ENCODE measurements around the gene KCNJ4. TPM values are rescaled to one million over a fixed set of nuclear protein-coding genes. Genes with fewer than 3 reads are reported as not detected.
A peak's percentile ranks its signal among the peaks of the same experiment; 100 is the strongest.

The KCNJ4 gene
- total and polyA plus RNA-seq, 5 experiments from 2014 or later: not detected

- H3K9me3 Mint-ChIP-seq: no peaks in the 10 kb centered on the region
- POLR2A ChIA-PET: no interaction called here
- ATAC-seq (no peak), DNase-seq (no peak)
- peaks cover 0 to 2% (median 0%) of the 10 kb centered on the region in 5 donors for H3K27me3 Mint-ChIP-seq
- no peak overlapping the region for H3K27ac Mint-ChIP-seq
- H3K4me3 Mint-ChIP-seq: no peak overlapping the region
- no peaks in the 10 kb centered on the region for H3K4me1 Mint-ChIP-seq
- no peaks in the 10 kb centered on the region for H3K36me3 Mint-ChIP-seq
Measured at GRCh38 chr22:38435010-38435409, 20.0 kb downstream of the KCNJ4 start.

GRCh38 chr22:38433871-38434270 is 21.1 kb downstream of the KCNJ4 start:
- H3K4me3 Mint-ChIP-seq: no peak overlapping the region
- POLR2A ChIA-PET: no interaction called here
- no peaks in the 10 kb centered on the region for H3K36me3 Mint-ChIP-seq
- H3K27me3 Mint-ChIP-seq: peaks cover 0 to 2% (median 0%) of the 10 kb centered on the region in 5 donors
- H3K27ac Mint-ChIP-seq: no peak overlapping the region
- no peaks in the 10 kb centered on the region for H3K4me1 Mint-ChIP-seq
- no peak for ATAC-seq
- no peaks in the 10 kb centered on the region for H3K9me3 Mint-ChIP-seq
- no peak for DNase-seq

- Mint-ChIP-seq H3K36me3 (no peaks in the 10 kb centered on the region), H3K27ac (no peak overlapping the region), H3K9me3 (no peaks in the 10 kb centered on the region), H3K4me3 (no peak overlapping the region), H3K27me3 (peaks cover 0 to 2% (median 0%) of the 10 kb centered on the region in 5 donors), H3K4me1 (no peaks in the 10 kb centered on the region)
- DNase-seq: no peak
- ATAC-seq: no peak
- POLR2A ChIA-PET: no interaction called here
Measured at GRCh38 chr22:38432264-38432663, 22.7 kb downstream of the KCNJ4 start.

- Mint-ChIP-seq H3K27me3 (peaks cover 0 to under 1% (median 0%) of the 10 kb centered on the region in 5 donors), H3K36me3 (no peaks in the 10 kb centered on the region), H3K9me3 (no peaks in the 10 kb centered on the region), H3K4me1 (no peaks in the 10 kb centered on the region), H3K27ac (no peak overlapping the region), H3K4me3 (no peak overlapping the region)
- ATAC-seq: no peak
- no peak for DNase-seq
- POLR2A ChIA-PET: interaction anchor here (0.6 kb wide), 1 partner anchor 21 kb away, joined by 3 read pairs; no protein-coding TSS in a partner anchor
Measured at GRCh38 chr22:38431266-38432010, 23.6 kb downstream of the KCNJ4 start.

GRCh38 chr22:38429499-38430068 is 25.4 kb downstream of the KCNJ4 start:
- Mint-ChIP-seq H3K4me3 (no peak overlapping the region), H3K36me3 (no peaks in the 10 kb centered on the region), H3K4me1 (no peaks in the 10 kb centered on the region), H3K27me3 (no peaks in the 10 kb centered on the region), H3K27ac (no peak overlapping the region), H3K9me3 (no peaks in the 10 kb centered on the region)
- POLR2A ChIA-PET: no interaction called here
- ATAC-seq: no peak
- DNase-seq: no peak

- no peaks in the 10 kb centered on the region for H3K4me1 Mint-ChIP-seq
- POLR2A ChIA-PET: no interaction called here
- no peaks in the 10 kb centered on the region for H3K9me3 Mint-ChIP-seq
- H3K27ac Mint-ChIP-seq: no peak overlapping the region
- H3K36me3 Mint-ChIP-seq: no peaks in the 10 kb centered on the region
- DNase-seq: no peak
- H3K27me3 Mint-ChIP-seq: no peaks in the 10 kb centered on the region
- ATAC-seq: no peak
- H3K4me3 Mint-ChIP-seq: no peak overlapping the region
Measured at GRCh38 chr22:38428714-38429113, 26.3 kb downstream of the KCNJ4 start.

GRCh38 chr22:38427940-38428339 is 27.1 kb downstream of the KCNJ4 start:
- no peaks in the 10 kb centered on the region for H3K36me3 Mint-ChIP-seq
- ATAC-seq (no peak), DNase-seq (no peak)
- H3K9me3 Mint-ChIP-seq: no peaks in the 10 kb centered on the region
- no peaks in the 10 kb centered on the region for H3K4me1 Mint-ChIP-seq
- no peaks in the 10 kb centered on the region for H3K27me3 Mint-ChIP-seq
- no peak overlapping the region for H3K27ac Mint-ChIP-seq
- no peak overlapping the region for H3K4me3 Mint-ChIP-seq
- POLR2A ChIA-PET: no interaction called here

GRCh38 chr22:38427465-38427864 is 27.5 kb downstream of the KCNJ4 start:
- H3K27ac Mint-ChIP-seq: no peak overlapping the region
- H3K4me1 Mint-ChIP-seq: no peaks in the 10 kb centered on the region
- no peak for ATAC-seq
- no peak overlapping the region for H3K4me3 Mint-ChIP-seq
- H3K9me3 Mint-ChIP-seq: no peaks in the 10 kb centered on the region
- H3K27me3 Mint-ChIP-seq: no peaks in the 10 kb centered on the region
- POLR2A ChIA-PET: no interaction called here
- no peak for DNase-seq
- no peaks in the 10 kb centered on the region for H3K36me3 Mint-ChIP-seq

- ATAC-seq (no peak), DNase-seq (no peak)
- Mint-ChIP-seq H3K4me1 (no peaks in the 10 kb centered on the region), H3K27ac (no peak overlapping the region), H3K36me3 (no peaks in the 10 kb centered on the region), H3K9me3 (no peaks in the 10 kb centered on the region), H3K27me3 (no peaks in the 10 kb centered on the region), H3K4me3 (no peak overlapping the region)
- POLR2A ChIA-PET: no interaction called here
Measured at GRCh38 chr22:38426628-38427027, 28.4 kb downstream of the KCNJ4 start.

- Mint-ChIP-seq H3K9me3 (no peaks in the 10 kb centered on the region), H3K4me3 (no peak overlapping the region), H3K36me3 (no peaks in the 10 kb centered on the region), H3K27me3 (no peaks in the 10 kb centered on the region), H3K4me1 (no peaks in the 10 kb centered on the region), H3K27ac (no peak overlapping the region)
- no peak for ATAC-seq
- POLR2A ChIA-PET: no interaction called here
- DNase-seq: no peak
Measured at GRCh38 chr22:38424525-38425080, 30.4 kb downstream of the KCNJ4 start.

GRCh38 chr22:38423512-38424503 is 31.2 kb downstream of the KCNJ4 start:
- POLR2A ChIA-PET: no interaction called here
- no peak overlapping the region for H3K4me3 Mint-ChIP-seq
- no peak for ATAC-seq
- no peaks in the 10 kb centered on the region for H3K9me3 Mint-ChIP-seq
- DNase-seq: no peak
- no peaks in the 10 kb centered on the region for H3K4me1 Mint-ChIP-seq
- H3K27me3 Mint-ChIP-seq: no peaks in the 10 kb centered on the region
- H3K27ac Mint-ChIP-seq: no peak overlapping the region
- no peaks in the 10 kb centered on the region for H3K36me3 Mint-ChIP-seq

- Mint-ChIP-seq H3K27me3 (no peaks in the 10 kb centered on the region), H3K36me3 (no peaks in the 10 kb centered on the region), H3K27ac (no peak overlapping the region), H3K4me3 (no peak overlapping the region), H3K4me1 (no peaks in the 10 kb centered on the region), H3K9me3 (no peaks in the 10 kb centered on the region)
- ATAC-seq (no peak), DNase-seq (peak in 1 of 10 donors; percentile 34)
- POLR2A ChIA-PET: interaction anchor here (0.7 kb wide), 1 partner anchor 24 kb away, joined by 4 read pairs; no protein-coding TSS in a partner anchor
Measured at GRCh38 chr22:38422611-38423511, 32.1 kb downstream of the KCNJ4 start.

All from naive thymus-derived CD8-positive, alpha-beta T cell (primary cell).